ENCODE data around the gene HTR3B. TPM values are rescaled to one million over a fixed set of nuclear protein-coding genes. Genes with fewer than 3 reads are reported as not detected.

HTR3B gene
- total RNA-seq, 1 experiment from 2014 or later: not detected

DNA sequence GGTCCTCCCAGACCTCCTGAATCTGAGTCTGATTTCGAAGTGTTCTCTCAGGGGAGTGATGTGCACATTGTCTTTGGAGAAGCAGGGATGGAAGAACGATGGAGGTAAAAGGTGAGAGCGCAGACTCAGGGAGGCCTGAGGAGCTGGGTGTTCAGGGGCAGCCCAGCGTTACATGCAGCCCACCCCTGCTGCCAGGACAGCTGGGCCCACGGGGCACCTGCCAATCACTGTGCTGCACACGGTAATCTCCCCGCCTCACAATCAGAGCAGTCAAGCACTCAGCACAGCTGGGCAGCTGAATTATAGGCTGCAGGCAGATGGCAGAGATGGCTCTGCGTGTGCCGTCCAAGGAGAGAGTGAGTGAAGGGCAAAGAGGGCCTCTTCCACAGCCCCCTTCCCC is 52.4 kb downstream of the HTR3B start:
- Histone ChIP-seq H2BK120ac (ENCODE audit: low read depth, low read length, poor library complexity, severe bottlenecking) (no peak overlapping the region), H3K79me2 (ENCODE audit: insufficient read depth, low read length) (no peaks in the 10 kb centered on the region), H2AK5ac (ENCODE audit: insufficient read length, low read length) (no peak overlapping the region), H3K27me3 (ENCODE audit: insufficient read depth, low read length) (no peaks in the 10 kb centered on the region), H3K79me1 (ENCODE audit: insufficient read depth, low read depth, low read length, poor library complexity, severe bottlenecking) (no peaks in the 10 kb centered on the region), H3K9ac (ENCODE audit: extremely low read depth, insufficient read length, low read length) (no peak overlapping the region), H3K4me2 (ENCODE audit: insufficient read depth, insufficient read length, low read length) (no peak overlapping the region), H2BK12ac (ENCODE audit: insufficient read length, low read depth, low read length) (no peak overlapping the region), H3K9me3 (ENCODE audit: control insufficient read depth, low read depth, low read length) (no peaks in the 10 kb centered on the region), H4K20me1 (ENCODE audit: control insufficient read depth, insufficient read depth, insufficient read length) (no peaks in the 10 kb centered on the region), H3K18ac (ENCODE audit: insufficient read length, low read depth, low read length) (no peak overlapping the region), H4K91ac (ENCODE audit: insufficient read length, low read depth, low read length) (no peak overlapping the region), H2BK15ac (ENCODE audit: low read depth, low read length) (no peak overlapping the region), H4K8ac (replicated peaks; ENCODE audit: insufficient read length, low read depth, low read length) (no peak overlapping the region), H3K4me1 (ENCODE audit: insufficient read depth, low read length) (peaks cover 6% of the 10 kb centered on the region; the same call in 1 of the 2 replicates), H2BK5ac (ENCODE audit: insufficient read length, low read length) (no peak overlapping the region), H2BK20ac (ENCODE audit: low read depth, low read length, poor library complexity, severe bottlenecking) (no peak overlapping the region), H3T11ph (ENCODE audit: low read length) (no peak overlapping the region), H3K14ac (ENCODE audit: insufficient read depth, low read length) (no peak overlapping the region), H3K27ac (ENCODE audit: insufficient read length, low read depth, low read length) (no peak overlapping the region), H3K56ac (ENCODE audit: insufficient read length, low read depth, low read length) (no peak overlapping the region), H4K5ac (ENCODE audit: insufficient read length, low read depth, low read length) (no peak overlapping the region), H3K4ac (ENCODE audit: low read depth, low read length) (no peak overlapping the region), H3K23ac (ENCODE audit: insufficient read length, low read depth, low read length) (no peak overlapping the region), H3K23me2 (ENCODE audit: insufficient read length, low read depth, low read length, poor library complexity, severe bottlenecking) (no peaks in the 10 kb centered on the region), H2AFZ (ENCODE audit: low read length) (no peak overlapping the region)
- Mint-ChIP-seq H3K4me1 (peaks cover 54 to 56% of the 10 kb centered on the region in 2 experiments), H3K27me3 (ENCODE audit: low read depth) (peaks cover 10% of the 10 kb centered on the region), H3K4me3 (no peak overlapping the region), H3K36me3 (ENCODE audit: insufficient read depth in 1 of 3, low read depth in 3 of 3) (no peaks in the 10 kb centered on the region; a peak in 1 of 7 replicates), H3K9me3 (no peaks in the 10 kb centered on the region; a peak in 1 of 5 replicates), H3K27ac (no peak overlapping the region)
- no CpG with 5 or more reads among the region's 9 CpGs for WGBS (ENCODE audit: extremely low coverage, insufficient read length, low lambda C conversion rate)
- TF ChIP-seq, protein P1, sequence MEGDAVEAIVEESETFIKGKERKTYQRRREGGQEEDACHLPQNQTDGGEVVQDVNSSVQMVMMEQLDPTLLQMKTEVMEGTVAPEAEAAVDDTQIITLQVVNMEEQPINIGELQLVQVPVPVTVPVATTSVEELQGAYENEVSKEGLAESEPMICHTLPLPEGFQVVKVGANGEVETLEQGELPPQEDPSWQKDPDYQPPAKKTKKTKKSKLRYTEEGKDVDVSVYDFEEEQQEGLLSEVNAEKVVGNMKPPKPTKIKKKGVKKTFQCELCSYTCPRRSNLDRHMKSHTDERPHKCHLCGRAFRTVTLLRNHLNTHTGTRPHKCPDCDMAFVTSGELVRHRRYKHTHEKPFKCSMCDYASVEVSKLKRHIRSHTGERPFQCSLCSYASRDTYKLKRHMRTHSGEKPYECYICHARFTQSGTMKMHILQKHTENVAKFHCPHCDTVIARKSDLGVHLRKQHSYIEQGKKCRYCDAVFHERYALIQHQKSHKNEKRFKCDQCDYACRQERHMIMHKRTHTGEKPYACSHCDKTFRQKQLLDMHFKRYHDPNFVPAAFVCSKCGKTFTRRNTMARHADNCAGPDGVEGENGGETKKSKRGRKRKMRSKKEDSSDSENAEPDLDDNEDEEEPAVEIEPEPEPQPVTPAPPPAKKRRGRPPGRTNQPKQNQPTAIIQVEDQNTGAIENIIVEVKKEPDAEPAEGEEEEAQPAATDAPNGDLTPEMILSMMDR (conservative IDR thresholded peaks at IDR 0.05): no peak
- DNase-seq: no peak
